ENCODE results near the gene TMEM11. TPM values are rescaled to one million over a fixed set of nuclear protein-coding genes. Genes with fewer than 3 reads are reported as not detected.

The TMEM11 gene
- total RNA-seq, 1 donor, result 18.1 TPM

- Histone ChIP-seq H3K9me3 (ENCODE audit: low read depth, low read length) (no peaks in the 10 kb centered on the region), H3K4me2 (ENCODE audit: insufficient read depth, low read length) (no peak overlapping the region), H3K27ac (ENCODE audit: low read depth, low read length) (no peak overlapping the region), H3K27me3 (ENCODE audit: insufficient read depth, low read length) (no peaks in the 10 kb centered on the region), H4K20me1 (ENCODE audit: insufficient read depth, low read length) (peaks cover 24% of the 10 kb centered on the region), H3K79me2 (ENCODE audit: insufficient read depth, low read length) (no peaks in the 10 kb centered on the region), H3K4me3 (ENCODE audit: insufficient read depth, low read length) (no peak overlapping the region), H2AFZ (ENCODE audit: low read length) (no peak overlapping the region), H3K4me1 (ENCODE audit: insufficient read depth, low read length) (peaks cover 16% of the 10 kb centered on the region), H3K36me3 (ENCODE audit: insufficient read depth, low read length) (no peaks in the 10 kb centered on the region)
- DNase-seq (ENCODE audit: insufficient read length, low spot score, missing footprints), result peak; percentile 29
- TF ChIP-seq CTCF (IDR thresholded peaks at IDR 0.05; ENCODE audit: extremely low read depth, low read depth, low read length), result no peak
Measured at GRCh38 chr17:21249086-21249795, 35.3 kb upstream of the TMEM11 start.

- no peak overlapping the region for H3K27ac ChIP-seq (ENCODE audit: low read depth, low read length)
- no peak for TF ChIP-seq CTCF (IDR thresholded peaks at IDR 0.05; ENCODE audit: extremely low read depth, low read depth, low read length)
Measured at GRCh38 chr17:21248500-21248899, 34.5 kb upstream of the TMEM11 start.

GRCh38 chr17:21247552-21248258 lies 33.7 kb upstream of the TMEM11 start:
- Histone ChIP-seq H4K20me1 (ENCODE audit: insufficient read depth, low read length) (peaks cover 29% of the 10 kb centered on the region), H3K27me3 (ENCODE audit: insufficient read depth, low read length) (no peaks in the 10 kb centered on the region), H3K9me3 (ENCODE audit: low read depth, low read length) (no peaks in the 10 kb centered on the region), H3K36me3 (ENCODE audit: insufficient read depth, low read length) (no peaks in the 10 kb centered on the region), H2AFZ (ENCODE audit: low read length) (no peak overlapping the region), H3K4me2 (ENCODE audit: insufficient read depth, low read length) (no peak overlapping the region), H3K27ac (ENCODE audit: low read depth, low read length) (no peak overlapping the region), H3K79me2 (ENCODE audit: insufficient read depth, low read length) (no peaks in the 10 kb centered on the region), H3K4me3 (ENCODE audit: insufficient read depth, low read length) (no peak overlapping the region), H3K4me1 (ENCODE audit: insufficient read depth, low read length) (peaks cover 12% of the 10 kb centered on the region)
- peak; percentile 65 for DNase-seq (ENCODE audit: insufficient read length, low spot score, missing footprints)
- no peak for TF ChIP-seq CTCF (IDR thresholded peaks at IDR 0.05; ENCODE audit: extremely low read depth, low read depth, low read length)

More at GRCh38 chr17:21248500-21248899, 34.5 kb upstream of the TMEM11 start:
- peak; percentile 66 for DNase-seq (ENCODE audit: insufficient read length, low spot score, missing footprints)
- no peak overlapping the region for H2AFZ ChIP-seq (ENCODE audit: low read length)
- H3K4me2 ChIP-seq (ENCODE audit: insufficient read depth, low read length), result no peak overlapping the region
- no peaks in the 10 kb centered on the region for H3K79me2 ChIP-seq (ENCODE audit: insufficient read depth, low read length)
- H3K27me3 ChIP-seq (ENCODE audit: insufficient read depth, low read length), result no peaks in the 10 kb centered on the region
- H4K20me1 ChIP-seq (ENCODE audit: insufficient read depth, low read length), result peaks cover 29% of the 10 kb centered on the region
- no peaks in the 10 kb centered on the region for H3K9me3 ChIP-seq (ENCODE audit: low read depth, low read length)
- H3K4me3 ChIP-seq (ENCODE audit: insufficient read depth, low read length), result no peak overlapping the region
- H3K36me3 ChIP-seq (ENCODE audit: insufficient read depth, low read length), result no peaks in the 10 kb centered on the region
- peaks cover 13% of the 10 kb centered on the region for H3K4me1 ChIP-seq (ENCODE audit: insufficient read depth, low read length)

GRCh38 chr17:21246698-21247097 lies 32.7 kb upstream of the TMEM11 start:
- Histone ChIP-seq H3K4me3 (ENCODE audit: insufficient read depth, low read length) (no peak overlapping the region), H3K9me3 (ENCODE audit: low read depth, low read length) (no peaks in the 10 kb centered on the region), H4K20me1 (ENCODE audit: insufficient read depth, low read length) (peaks cover 31% of the 10 kb centered on the region), H3K27me3 (ENCODE audit: insufficient read depth, low read length) (no peaks in the 10 kb centered on the region), H2AFZ (ENCODE audit: low read length) (no peak overlapping the region), H3K4me2 (ENCODE audit: insufficient read depth, low read length) (no peak overlapping the region), H3K4me1 (ENCODE audit: insufficient read depth, low read length) (peaks cover 12% of the 10 kb centered on the region), H3K79me2 (ENCODE audit: insufficient read depth, low read length) (no peaks in the 10 kb centered on the region), H3K36me3 (ENCODE audit: insufficient read depth, low read length) (no peaks in the 10 kb centered on the region), H3K27ac (ENCODE audit: low read depth, low read length) (no peak overlapping the region)
- DNase-seq (ENCODE audit: insufficient read length, low spot score, missing footprints), result peak; percentile 62
- TF ChIP-seq CTCF (IDR thresholded peaks at IDR 0.05; ENCODE audit: extremely low read depth, low read depth, low read length), result no peak

Data from osteoblast (primary cell).